A375 (cell line): ENCODE measurements around the gene CWC15. TPM values are rescaled to one million over a fixed set of nuclear protein-coding genes. Genes with fewer than 3 reads are reported as not detected.

ENCODE experiments used
- total RNA-seq: library from RNA; depleted of rRNA; stranded (reverse); fragments of >200 nt; shearing (Covaris generic); gene quantifications from 2 replicates; pipeline ENCODE4 v1.2.3, GENCODE V29; 2014; rRNA removed

Gene CWC15
- total RNA-seq: 39.5 and 70.5 TPM in 2 replicates

DNA sequence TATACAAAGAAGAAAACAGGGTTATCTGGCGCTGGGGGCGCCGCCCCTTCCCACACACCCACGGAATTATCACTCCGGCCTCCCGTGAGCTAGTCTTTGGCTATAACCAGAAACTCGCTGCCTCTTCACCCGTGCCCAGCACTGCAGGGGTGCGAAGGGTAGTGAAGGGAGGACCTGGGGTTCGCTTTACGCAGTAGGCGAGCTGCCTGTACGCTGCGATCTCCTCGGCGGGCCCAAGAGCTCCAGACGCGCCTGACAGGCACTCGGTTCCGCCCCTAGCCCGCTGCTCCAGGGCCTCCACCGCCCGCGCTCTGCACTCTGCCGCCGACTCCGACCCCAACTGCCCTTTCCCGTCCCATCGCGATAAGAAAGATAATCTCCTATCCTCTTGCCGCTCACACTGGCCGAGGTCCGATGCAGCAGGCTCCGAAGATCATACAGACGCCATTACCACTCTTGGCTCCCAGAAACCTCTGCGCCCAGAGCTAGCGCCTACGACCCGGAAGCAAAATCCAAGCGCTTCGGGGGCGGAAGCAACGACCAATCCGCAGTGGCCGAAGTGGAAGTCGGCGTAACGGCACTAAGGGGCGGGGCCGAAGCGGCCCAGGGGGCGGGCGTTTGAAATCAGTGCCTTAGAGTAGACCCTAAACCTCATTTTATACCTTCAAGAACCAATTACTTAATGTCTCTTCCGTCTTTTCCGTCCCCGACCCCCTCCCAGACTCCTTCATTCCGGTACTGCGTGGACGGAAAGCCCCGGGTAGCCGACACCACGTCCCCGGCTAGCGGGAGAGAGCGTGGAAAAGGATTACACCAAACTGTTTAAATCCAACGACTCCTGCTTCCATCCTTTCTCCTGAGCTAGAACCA is at the start of gene CWC15, which contains the start of gene KDM4D:
TSS of gene CWC15 (minus strand) at position 458 of the 870 bp plus-strand sequence. CDS start 1,371 bp downstream, outside the sequence.
TSS of gene KDM4D (plus strand) at position 611 of the 870 bp plus-strand sequence. CDS start 23,664 bp downstream, outside the sequence.

Other genes with a start within 250 kb of the CWC15 start
- gene AMOTL1, start 205.2 kb downstream of the CWC15 start, total RNA-seq: 86.9 and 90.9 TPM in 2 replicates
- gene KDM4D, start 153 bp upstream of the CWC15 start, total RNA-seq: 1.4 and 1.6 TPM in 2 replicates
- gene KDM4E, start 51.7 kb upstream of the CWC15 start, total RNA-seq: not detected in 2 replicates
- gene KDM4F, start 75.9 kb upstream of the CWC15 start, total RNA-seq: not detected in 2 replicates
- 13.3 and 17.3 TPM in 2 replicates for gene SRSF8, start 93.4 kb upstream of the CWC15 start, total RNA-seq
- gene ENDOD1, start 116.3 kb upstream of the CWC15 start, total RNA-seq: 17.8 and 20.0 TPM in 2 replicates